Measurements from ENCODE around the gene UST.
A peak's percentile ranks its signal among the peaks of the same experiment; 100 is the strongest.
"Not testable (repeated sequence)": the region's sequence is repeated elsewhere in the genome, so short reads cannot be mapped to it uniquely, and the experiment has no call there.

The UST gene

GRCh38 chr6:148736774-148737412 is 9.9 kb upstream of the UST start:
- DNase-seq: no peak

- no peak for DNase-seq
These were observed 9.0 kb upstream of the UST start for GRCh38 chr6:148737806-148738205.

GRCh38 chr6:148738946-148739821 is 7.6 kb upstream of the UST start:
- DNase-seq: no peak

- no peak for DNase-seq
These were observed 7.1 kb upstream of the UST start for GRCh38 chr6:148739822-148740128.

GRCh38 chr6:148743476-148743875 is 3.4 kb upstream of the UST start:
- DNase-seq: no peak

- DNase-seq: no peak
These were observed 904 bp upstream of the UST start for GRCh38 chr6:148745926-148746325.

GRCh38 chr6:148747145-148747470 is 278 bp downstream of the UST start:
- peak; percentile 75 for DNase-seq

- peak; percentile 88 for DNase-seq
These were observed 788 bp downstream of the UST start for GRCh38 chr6:148747471-148748165.

GRCh38 chr6:148749674-148750073 is 2.8 kb downstream of the UST start:
- no peak for DNase-seq

- DNase-seq: no peak
These were observed 4.3 kb downstream of the UST start for GRCh38 chr6:148750838-148751792.

GRCh38 chr6:148751793-148752170 is 5.0 kb downstream of the UST start:
- no peak for DNase-seq

GRCh38 chr6:148755379-148755778 is 8.5 kb downstream of the UST start:
- DNase-seq: not testable (repeated sequence)

GRCh38 chr6:148757944-148758480 is 11.2 kb downstream of the UST start:
- no peak for DNase-seq

- DNase-seq: peak; percentile 70
These were observed 11.7 kb downstream of the UST start for GRCh38 chr6:148758492-148758891.

- DNase-seq: no peak
These were observed 13.4 kb downstream of the UST start for GRCh38 chr6:148760258-148760534.

GRCh38 chr6:148760568-148761526 is 14.0 kb downstream of the UST start:
- DNase-seq: peak; percentile 80

- DNase-seq: peak; percentile 78
These were observed 14.7 kb downstream of the UST start for GRCh38 chr6:148761527-148762011.

GRCh38 chr6:148762231-148762630 is 15.4 kb downstream of the UST start:
- DNase-seq: no peak

GRCh38 chr6:148764259-148765020 is 17.6 kb downstream of the UST start:
- DNase-seq: not testable (repeated sequence)

Data from activated effector memory CD4-positive, alpha-beta T cell treated with anti-CD3 and anti-CD28 coated beads, Interleukin-2, amount 50 U/mL, for 16 hours (primary cell).